GM23338 (cell line): ENCODE measurements around the gene THEM5. TPM values are rescaled to one million over a fixed set of nuclear protein-coding genes. Genes with fewer than 3 reads are reported as not detected.

Source experiments
- polyA plus RNA-seq: library from polyadenylated mRNA; unstranded; fragments of >200 nt; fragmentation: Nextera tagmentation; extraction: Ambion mirVana; gene quantifications from 2 replicates; pipeline ENCODE4 v1.2.1, GENCODE V29; 2016
- small RNA-seq: library from RNA; depleted of rRNA; stranded (forward); fragments of <200 nt; gene quantifications from one replicate; pipeline ENCODE3, GENCODE V24; 2014; ENCODE audit warnings: low replicate concordance
- total RNA-seq: library from RNA; depleted of rRNA; stranded (reverse); fragments of >200 nt; shearing (Covaris generic); gene quantifications from 2 replicates; pipeline ENCODE4 v1.2.3, GENCODE V29; 2014; rRNA removed
- TF ChIP-seq, protein P1 (sequence below): fragments of 250-450 bp; sonication (Bioruptor Pico); IDR thresholded peaks from 2 replicates; pipeline ENCODE4 v1.5.0; 2020; ENCODE audit warnings: mild to moderate bottlenecking, moderate library complexity

THEM5 gene
- total and polyA plus RNA-seq, 2 experiments from 2014 or later = not detected

DNA sequence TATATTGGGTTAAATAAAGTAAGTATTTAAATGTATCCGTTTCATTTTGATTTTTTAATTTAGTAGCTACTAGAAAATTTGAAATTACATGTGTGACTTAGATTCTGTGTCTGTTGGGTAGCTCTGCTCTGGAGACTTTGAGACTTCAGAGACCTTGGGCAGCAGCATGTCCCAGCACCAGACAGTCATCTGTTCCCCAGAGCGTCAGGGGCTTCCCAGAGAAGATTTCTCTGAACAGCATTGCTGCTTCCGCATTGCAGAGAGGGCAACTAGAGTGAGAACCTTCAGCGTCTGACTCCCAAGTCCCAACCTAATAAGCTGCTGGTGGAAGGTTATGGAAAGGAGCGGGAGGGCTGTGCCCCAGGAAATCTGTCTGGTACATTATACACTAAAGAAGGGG is 54.9 kb downstream of the THEM5 start (continued):
- TF ChIP-seq, protein P1, sequence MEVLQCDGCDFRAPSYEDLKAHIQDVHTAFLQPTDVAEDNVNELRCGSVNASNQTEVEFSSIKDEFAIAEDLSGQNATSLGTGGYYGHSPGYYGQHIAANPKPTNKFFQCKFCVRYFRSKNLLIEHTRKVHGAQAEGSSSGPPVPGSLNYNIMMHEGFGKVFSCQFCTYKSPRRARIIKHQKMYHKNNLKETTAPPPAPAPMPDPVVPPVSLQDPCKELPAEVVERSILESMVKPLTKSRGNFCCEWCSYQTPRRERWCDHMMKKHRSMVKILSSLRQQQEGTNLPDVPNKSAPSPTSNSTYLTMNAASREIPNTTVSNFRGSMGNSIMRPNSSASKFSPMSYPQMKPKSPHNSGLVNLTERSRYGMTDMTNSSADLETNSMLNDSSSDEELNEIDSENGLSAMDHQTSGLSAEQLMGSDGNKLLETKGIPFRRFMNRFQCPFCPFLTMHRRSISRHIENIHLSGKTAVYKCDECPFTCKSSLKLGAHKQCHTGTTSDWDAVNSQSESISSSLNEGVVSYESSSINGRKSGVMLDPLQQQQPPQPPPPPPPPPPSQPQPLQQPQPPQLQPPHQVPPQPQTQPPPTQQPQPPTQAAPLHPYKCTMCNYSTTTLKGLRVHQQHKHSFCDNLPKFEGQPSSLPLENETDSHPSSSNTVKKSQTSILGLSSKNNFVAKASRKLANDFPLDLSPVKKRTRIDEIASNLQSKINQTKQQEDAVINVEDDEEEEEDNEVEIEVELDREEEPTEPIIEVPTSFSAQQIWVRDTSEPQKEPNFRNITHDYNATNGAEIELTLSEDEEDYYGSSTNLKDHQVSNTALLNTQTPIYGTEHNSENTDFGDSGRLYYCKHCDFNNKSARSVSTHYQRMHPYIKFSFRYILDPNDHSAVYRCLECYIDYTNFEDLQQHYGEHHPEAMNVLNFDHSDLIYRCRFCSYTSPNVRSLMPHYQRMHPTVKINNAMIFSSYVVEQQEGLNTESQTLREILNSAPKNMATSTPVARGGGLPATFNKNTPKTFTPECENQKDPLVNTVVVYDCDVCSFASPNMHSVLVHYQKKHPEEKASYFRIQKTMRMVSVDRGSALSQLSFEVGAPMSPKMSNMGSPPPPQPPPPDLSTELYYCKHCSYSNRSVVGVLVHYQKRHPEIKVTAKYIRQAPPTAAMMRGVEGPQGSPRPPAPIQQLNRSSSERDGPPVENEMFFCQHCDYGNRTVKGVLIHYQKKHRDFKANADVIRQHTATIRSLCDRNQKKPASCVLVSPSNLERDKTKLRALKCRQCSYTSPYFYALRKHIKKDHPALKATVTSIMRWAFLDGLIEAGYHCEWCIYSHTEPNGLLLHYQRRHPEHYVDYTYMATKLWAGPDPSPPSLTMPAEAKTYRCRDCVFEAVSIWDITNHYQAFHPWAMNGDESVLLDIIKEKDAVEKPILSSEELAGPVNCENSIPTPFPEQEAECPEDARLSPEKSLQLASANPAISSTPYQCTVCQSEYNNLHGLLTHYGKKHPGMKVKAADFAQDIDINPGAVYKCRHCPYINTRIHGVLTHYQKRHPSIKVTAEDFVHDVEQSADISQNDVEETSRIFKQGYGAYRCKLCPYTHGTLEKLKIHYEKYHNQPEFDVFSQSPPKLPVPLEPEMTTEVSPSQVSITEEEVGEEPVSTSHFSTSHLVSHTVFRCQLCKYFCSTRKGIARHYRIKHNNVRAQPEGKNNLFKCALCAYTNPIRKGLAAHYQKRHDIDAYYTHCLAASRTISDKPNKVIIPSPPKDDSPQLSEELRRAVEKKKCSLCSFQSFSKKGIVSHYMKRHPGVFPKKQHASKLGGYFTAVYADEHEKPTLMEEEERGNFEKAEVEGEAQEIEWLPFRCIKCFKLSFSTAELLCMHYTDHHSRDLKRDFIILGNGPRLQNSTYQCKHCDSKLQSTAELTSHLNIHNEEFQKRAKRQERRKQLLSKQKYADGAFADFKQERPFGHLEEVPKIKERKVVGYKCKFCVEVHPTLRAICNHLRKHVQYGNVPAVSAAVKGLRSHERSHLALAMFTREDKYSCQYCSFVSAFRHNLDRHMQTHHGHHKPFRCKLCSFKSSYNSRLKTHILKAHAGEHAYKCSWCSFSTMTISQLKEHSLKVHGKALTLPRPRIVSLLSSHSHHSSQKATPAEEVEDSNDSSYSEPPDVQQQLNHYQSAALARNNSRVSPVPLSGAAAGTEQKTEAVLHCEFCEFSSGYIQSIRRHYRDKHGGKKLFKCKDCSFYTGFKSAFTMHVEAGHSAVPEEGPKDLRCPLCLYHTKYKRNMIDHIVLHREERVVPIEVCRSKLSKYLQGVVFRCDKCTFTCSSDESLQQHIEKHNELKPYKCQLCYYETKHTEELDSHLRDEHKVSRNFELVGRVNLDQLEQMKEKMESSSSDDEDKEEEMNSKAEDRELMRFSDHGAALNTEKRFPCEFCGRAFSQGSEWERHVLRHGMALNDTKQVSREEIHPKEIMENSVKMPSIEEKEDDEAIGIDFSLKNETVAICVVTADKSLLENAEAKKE = no peak

Small RNA genes lying within 50 kb of the gene (small RNA-seq; reads per million reads assigned to genes)
- not detected for gene RF00019

Other genes starting within 250 kb of the THEM5 start
- 58.6 and 59.7 TPM in 2 replicates for gene SNX27, start 241.7 kb downstream of the THEM5 start, total RNA-seq
- 34.0 and 40.6 TPM in 2 replicates for gene SNX27, start 241.7 kb downstream of the THEM5 start, polyA plus RNA-seq
- 0.31 and 0.39 TPM in 2 replicates for gene CELF3, start 136.9 kb downstream of the THEM5 start, total RNA-seq
- 0.16 and 0.58 TPM in 2 replicates for gene CELF3, start 136.9 kb downstream of the THEM5 start, polyA plus RNA-seq
- gene RIIAD1, start 132.2 kb downstream of the THEM5 start, total RNA-seq = not detected in 2 replicates
- not detected in 2 replicates for gene RIIAD1, start 132.2 kb downstream of the THEM5 start, polyA plus RNA-seq
- 88.5 and 89.0 TPM in 2 replicates for gene MRPL9, start 90.2 kb downstream of the THEM5 start, total RNA-seq
- 126 TPM in 2 replicates for gene MRPL9, start 90.2 kb downstream of the THEM5 start, polyA plus RNA-seq
- 19.6 and 25.6 TPM in 2 replicates for gene TDRKH, start 63.2 kb downstream of the THEM5 start, total RNA-seq
- gene TDRKH, start 63.2 kb downstream of the THEM5 start, polyA plus RNA-seq = 8.9 and 10.2 TPM in 2 replicates
- not detected in 2 replicates for gene LINGO4, start 48.3 kb downstream of the THEM5 start, total RNA-seq
- not detected in 2 replicates for gene LINGO4, start 48.3 kb downstream of the THEM5 start, polyA plus RNA-seq
- gene RORC, start 21.9 kb downstream of the THEM5 start, total RNA-seq = 0.97 and 1.6 TPM in 2 replicates
- gene RORC, start 21.9 kb downstream of the THEM5 start, polyA plus RNA-seq = 0.26 and 0.29 TPM in 2 replicates
- gene C2CD4D, start 13.9 kb downstream of the THEM5 start, total RNA-seq = 0.35 TPM in 1 of 2 replicates, not detected in the other
- gene C2CD4D, start 13.9 kb downstream of the THEM5 start, polyA plus RNA-seq = 0.82 and 0.92 TPM in 2 replicates
- 10.3 and 13.4 TPM in 2 replicates for gene THEM4, start 55.8 kb upstream of the THEM5 start, total RNA-seq
- 19.5 and 20.4 TPM in 2 replicates for gene THEM4, start 55.8 kb upstream of the THEM5 start, polyA plus RNA-seq
- gene S100A10, start 140.1 kb upstream of the THEM5 start, total RNA-seq = 25.6 and 35.9 TPM in 2 replicates
- gene S100A10, start 140.1 kb upstream of the THEM5 start, polyA plus RNA-seq = 634 and 677 TPM in 2 replicates
- gene S100A11, start 183.3 kb upstream of the THEM5 start, total RNA-seq = 73.1 and 78.6 TPM in 2 replicates
- gene S100A11, start 183.3 kb upstream of the THEM5 start, polyA plus RNA-seq = 596 and 668 TPM in 2 replicates
- gene TCHHL1, start 235.4 kb upstream of the THEM5 start, total RNA-seq = not detected in 2 replicates
- gene TCHHL1, start 235.4 kb upstream of the THEM5 start, polyA plus RNA-seq = not detected in 2 replicates